ENCODE measurements around the gene COG2.

COG2 gene

DNA sequence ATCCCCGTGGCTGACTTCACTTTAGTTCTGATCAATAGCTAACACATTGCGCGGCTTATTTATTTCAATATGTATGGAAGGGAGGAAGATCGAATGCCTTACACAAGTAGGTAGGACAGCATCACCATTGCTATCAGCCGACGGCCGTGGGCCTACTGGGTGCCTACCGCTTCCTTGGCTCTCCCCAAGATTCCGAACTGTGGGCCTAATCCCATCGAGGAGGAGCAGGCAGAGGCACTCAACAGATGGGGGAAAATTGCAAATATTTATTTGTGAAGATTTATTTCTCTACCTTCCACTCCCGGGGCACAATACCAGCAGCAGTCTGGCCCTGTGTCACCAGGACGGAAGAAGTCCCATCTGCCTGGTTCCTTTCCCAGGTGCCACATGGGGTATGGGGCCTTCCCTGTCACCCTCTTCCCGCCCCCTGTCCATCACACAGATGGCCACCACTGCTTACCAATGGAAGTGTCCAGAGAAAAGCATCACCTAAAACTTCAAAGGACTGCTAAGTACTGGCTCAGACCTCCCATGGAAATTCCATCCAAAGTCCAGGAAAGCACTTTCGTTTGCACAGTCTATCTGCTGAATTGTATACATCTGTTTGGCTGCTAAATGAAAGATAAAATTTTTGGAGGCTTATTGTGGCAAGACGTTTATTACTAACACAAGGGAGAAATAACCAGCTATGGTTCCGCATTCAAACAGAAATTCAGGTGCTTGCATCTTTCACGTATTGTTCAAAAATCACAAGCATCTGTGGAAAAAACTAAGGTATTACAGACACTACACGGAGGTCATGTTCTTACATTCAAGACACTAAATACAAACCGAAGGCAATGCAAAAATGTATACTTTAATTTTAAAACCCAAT is 59.9 kb downstream of the COG2 start:
- DNase-seq (ENCODE audit: low read depth in 3 of 3): no peak

DNA sequence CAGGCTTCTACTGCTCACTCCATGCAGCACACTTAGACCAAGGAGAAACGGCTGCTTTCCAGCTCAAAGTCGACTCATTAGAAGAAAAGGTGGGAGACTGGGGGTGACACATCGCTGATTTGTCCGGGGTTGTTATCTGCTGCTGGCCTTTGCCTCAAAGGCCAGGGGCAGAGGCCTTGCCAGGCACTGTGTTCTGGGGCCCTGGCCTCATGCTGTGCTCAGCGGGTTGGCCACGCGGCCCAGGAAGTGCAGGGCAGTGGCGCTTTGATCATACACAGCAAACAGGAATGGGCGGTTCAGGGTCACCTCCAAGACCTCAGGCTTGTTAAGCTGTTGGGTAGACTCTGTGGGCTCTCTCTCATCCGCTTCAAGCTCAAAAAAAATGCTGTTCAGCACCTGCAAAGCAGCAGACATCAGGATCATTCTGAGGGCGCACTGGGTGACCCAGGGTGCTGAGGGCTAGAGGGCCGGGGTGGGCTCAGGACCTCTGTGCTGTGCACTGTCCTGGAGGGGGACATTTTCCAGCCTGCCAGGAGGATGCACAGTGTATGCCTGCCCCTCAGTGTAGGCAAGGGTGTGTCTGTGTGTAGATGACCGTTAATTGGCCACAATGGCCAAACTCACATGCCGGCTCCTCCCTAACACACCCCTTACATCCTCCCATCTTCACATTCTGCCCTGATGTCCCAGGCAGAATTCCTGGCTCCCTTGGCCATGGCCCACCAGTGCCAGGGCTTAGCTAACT is 60.8 kb downstream of the COG2 start:
- no peak for DNase-seq (ENCODE audit: low read depth in 3 of 3)

DNA sequence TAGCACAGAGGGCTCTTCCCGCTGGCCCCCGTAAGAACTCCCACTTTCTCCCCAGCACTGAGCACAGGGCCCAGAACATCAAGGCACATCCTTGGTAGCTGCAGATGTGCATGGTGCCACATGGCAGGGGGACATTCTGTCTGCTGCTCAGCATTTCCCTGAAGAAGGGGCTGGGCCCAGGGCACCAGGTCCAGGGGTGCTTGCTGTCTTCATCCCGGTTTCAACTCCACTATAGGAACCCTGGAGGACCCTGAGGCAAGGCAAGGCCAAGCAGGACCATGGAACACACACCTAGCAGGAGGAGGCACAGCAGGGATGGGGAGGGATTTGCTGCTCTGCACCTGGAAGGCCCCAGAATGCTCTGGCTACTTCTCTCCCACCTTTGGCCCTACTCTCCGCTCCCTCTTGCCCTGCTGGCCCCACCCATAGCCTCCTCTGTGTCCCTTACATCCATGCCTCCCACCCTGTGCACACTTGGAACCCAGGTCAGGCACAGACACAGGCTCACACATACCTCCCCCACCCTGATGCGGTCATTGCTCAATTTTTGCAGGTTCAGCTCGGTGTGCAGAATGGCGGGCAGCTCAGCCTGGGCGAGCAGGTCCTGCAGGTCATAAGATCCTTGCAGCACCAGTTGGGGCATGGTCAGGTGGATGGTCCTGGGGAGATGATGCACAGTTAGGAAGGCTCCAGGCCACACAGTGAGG is 61.6 kb downstream of the COG2 start:
- no peak for DNase-seq (ENCODE audit: low read depth in 3 of 3)

DNA sequence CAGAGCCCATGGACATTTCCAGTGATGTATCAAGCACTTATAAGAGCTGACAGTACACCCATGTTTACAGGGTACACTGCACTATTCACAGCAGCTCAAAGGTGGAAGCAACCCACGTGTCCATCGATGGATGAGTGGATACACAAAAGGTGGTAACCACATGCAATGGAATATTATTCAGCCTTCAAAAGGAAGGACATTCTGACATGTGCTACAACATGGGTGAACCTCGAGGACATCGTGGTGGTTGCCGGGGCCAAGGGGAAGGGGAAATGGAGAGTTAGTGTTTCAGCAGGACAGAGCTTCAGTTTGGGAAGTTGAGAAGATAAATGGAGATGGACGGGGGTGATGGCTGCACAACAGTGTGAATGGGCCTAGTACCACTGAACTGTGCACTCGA is 62.5 kb downstream of the COG2 start:
- DNase-seq (ENCODE audit: low read depth in 3 of 3): no peak

DNA sequence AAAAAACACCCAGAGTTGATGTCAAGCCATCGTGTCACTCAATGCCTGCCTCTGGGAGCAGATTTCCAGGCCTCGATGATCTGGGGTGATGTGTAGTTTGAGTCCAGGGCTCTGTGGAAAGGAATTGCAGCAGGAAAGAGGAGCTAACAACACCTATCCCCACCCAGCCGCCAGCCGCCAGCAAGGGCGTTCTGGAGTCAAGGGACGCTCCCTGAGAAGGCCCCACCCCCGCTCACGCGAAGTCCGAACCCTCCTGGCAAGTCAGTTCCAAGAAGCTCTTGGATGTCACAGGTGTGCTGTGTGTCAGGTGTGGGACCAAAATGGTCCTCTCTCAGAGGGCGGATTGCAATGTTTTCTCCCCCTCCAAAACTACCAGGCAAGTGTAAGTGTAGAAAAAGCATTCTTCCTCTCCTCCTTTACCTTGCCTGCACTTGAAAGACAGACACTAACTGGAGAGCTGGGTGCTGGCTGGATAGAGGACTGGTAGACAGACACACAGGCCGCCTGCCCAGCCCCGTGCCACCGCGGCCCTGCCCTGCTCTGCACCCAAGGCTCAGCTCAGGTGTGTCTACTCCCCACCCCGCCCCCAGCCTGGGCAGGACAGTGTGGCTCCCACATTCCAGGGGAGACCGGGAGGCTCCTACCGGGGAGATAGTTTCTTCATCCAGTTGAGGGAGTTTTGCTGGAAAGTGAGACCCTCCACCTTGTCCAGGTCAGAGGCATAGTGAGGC is 63.2 kb downstream of the COG2 start:
- DNase-seq (ENCODE audit: low read depth in 3 of 3): no peak

DNA sequence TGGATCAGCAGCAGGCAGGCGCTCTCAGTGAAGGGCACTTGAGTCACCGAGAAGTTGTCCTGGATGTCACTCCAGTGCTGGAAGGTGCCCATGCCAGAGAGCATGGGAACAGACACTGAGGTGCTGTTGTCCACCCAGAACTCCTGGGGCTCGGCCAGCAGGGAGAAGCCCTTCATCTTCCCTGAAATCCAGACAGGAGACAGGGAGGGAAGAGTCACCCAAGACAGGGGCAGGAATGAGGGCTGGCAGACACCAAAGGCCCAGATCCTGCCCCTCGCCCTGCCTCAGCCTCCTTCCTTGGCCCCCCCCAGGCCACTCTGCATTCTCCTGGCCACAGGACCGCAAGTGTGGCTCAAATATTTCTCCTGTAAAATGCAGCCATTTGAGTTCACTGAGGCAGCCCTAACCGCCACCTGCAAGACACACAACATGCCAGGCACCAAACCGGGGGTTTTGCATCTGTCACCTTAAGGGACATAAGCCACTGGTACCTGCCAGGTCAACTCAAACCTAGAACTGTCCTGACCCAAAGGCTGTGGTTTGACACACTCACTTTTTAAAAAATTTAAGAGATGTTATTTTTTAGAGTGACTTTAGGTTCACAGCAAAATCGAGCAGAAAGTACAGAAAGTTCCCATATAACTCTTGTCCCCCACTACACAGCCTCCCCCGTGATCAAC is 63.9 kb downstream of the COG2 start:
- no peak for DNase-seq (ENCODE audit: low read depth in 3 of 3)

DNA sequence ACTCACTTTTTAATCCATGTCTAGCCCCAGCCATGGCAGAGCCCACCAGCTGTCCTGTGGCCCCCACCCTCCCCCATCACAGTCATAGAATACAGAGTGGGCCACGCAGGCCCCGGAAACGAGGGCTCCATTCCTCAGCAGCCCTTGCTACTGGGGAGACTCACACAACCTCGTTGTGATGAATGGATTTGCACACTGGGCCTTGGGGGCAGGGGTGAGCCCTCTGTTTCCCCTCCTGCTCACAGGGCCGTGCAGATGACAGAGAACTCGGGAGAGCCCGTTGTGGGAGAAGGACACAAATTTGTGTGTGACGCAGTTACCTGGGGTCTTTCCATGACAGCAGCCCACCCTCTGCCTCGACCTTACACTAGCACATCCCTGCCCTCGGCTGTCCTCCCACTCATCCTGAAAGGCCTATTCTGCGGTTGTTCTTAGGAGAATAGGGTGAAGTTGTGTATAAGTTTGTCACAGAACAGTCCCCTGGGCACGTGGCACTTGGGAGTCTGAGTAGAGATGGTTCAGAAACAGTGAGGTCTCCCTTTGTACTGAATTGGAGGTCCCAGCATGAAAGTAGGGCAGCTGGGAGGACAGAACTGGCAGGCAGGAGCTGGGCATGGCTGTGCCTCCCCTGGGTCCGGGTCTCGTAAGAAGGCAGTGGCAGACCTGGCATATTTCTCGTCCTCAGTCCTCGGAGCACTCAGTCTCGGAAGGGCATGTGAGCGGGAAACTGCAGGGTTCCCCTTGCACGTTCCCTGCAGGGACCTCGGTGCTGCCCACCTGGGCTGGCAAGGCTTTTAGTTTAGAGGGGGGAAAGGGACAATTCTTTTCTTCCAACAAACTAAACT is 64.8 kb downstream of the COG2 start:
- no peak for DNase-seq (ENCODE audit: low read depth in 3 of 3)

DNA sequence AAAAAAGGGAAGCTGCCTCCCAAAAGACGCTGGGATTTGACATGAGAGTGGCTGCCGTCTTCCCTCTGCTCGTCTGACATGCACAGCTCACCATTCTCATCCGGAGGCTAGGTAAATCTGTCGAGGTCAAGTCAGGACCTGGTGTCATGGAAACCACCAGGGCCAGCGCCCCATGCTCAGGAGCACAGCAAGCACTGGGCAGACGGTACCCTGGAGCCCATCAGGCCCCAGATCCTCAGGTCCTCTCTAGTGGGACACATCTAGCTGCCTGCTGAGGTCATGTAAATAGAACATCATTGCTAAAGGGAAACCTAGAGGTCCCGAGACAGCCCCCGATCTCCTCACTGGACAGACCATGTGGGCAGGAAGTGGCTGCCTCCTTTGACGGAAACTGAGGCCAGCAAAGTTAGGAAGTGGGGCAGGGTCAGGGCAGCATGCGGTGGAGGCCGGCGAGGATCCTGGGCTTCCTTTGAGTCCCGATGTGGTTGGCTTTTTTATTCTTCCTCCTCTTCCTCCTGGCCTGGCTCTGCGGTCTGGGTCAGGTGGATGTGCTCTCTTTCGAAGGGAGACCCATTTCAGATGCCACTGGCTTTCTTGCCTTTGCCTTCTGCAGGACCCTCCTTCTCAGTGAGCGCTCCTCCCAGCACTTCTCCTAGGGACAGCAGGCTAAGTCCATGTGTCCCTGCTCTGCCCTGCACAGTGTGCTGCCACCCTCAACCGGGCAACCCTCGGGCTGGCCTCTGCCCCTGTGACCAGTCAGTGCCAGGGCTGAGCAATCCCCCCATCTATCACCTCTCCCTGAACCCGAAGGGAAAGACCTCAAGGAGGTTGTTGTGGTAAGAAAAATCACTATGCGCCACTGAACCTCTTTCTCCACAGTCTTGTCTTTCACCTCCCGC is 65.7 kb downstream of the COG2 start:
- no peak for DNase-seq (ENCODE audit: low read depth in 3 of 3)

DNA sequence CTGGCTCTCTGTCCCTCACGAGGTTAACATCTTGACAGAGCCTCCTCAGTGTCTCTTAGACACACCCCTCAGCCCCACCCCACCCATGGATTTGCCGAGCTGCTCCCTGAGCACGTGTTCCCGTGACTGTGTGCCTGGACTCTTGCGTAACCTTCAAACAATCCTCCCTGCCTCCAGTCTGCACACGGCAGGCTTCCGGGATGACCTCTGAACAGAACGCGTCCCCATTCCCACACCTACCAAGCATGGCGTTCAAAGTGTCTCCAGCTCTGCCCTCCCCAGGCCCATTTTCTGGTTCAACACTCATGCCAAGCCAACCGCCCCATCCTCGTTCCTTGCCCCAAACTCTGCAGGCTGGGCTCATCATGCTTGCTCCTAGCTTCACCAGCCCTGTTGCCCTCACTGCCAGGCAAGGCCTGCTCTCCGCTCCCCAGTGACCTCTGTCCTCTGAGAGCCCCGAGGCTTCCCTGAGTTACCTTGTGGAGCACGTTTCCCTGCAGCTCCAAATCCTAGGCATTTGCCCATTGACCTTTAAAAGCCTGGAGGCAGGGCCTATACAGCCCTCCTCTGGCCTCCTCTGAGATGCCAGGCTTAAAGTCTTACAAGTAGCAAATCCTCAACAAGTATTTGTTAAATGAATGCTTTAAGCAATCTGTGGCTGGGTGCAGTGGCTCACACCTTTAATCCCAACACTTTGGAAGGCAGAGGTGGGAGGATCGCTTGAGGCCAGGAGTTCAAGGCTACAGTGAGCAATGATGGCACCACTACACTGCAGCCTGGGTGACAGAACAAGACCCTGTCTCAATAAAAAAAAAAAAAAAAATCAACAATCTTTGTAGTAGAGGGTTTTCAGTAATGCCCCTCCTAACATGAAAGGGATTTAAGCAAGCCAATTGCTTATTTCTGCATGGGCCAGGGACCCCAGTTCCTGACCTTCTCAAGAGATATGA is 66.6 kb downstream of the COG2 start:
- no peak for DNase-seq (ENCODE audit: low read depth in 3 of 3)

DNA sequence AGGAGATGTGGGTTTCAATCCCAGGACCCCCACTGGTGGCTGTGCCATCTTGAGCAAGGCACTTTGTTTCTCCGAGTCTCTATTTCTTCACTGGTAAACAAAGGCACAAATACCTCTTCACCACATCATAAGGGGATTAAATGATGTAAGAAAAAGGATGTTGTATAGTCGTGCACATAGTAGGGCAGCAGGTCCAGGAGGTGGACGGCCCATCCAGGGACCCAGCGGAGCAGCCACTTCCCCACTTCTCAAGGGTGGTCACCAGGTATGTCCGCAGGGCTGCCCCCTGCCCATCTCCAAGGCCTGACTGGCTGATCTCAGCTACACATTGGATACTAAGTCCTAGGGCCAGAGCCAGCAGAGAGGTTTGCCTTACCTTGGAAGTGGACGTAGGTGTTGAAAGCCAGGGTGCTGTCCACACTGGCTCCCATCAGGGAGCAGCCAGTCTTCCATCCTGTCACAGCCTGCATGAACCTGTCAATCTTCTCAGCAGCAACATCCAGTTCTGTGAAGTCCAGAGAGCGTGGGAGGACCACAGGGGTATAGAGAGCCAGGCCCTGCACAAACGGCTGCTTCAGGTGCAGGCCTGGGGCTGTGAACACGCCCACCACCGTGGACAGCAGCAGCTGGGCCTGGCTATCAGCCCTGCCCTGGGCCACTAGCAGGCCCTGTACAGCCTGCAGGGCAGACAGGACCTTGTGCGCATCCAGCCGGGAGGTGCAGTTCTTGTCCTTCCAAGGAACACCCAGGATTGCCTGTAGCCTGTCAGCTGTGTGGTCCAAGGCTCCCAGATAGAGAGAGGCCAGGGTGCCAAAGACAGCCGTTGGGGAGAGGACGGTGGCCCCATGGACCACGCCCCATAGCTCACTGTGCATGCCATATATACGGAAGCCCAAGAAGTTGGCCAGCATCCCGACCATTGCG is 67.6 kb downstream of the COG2 start:
- DNase-seq (ENCODE audit: low read depth in 3 of 3): no peak

DNA sequence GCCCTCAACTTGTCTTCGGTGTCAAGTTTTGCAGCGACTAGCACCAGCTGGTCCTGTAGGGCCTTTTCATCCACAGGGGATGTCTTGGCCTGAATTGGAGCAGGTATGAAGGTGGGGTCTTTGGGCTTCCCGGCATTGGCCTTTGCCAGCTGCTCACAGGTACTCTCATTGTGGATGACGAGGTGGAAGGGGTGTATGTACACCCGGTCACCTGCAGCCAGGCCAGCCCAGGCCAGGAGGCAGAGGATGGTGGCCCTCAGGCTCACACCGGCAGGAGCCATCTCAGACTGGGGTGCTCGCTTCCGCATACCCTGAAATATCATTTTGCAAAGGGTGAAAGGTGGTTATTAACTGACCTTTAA is 68.2 kb downstream of the COG2 start:
- DNase-seq (ENCODE audit: low read depth in 3 of 3): no peak

DNA sequence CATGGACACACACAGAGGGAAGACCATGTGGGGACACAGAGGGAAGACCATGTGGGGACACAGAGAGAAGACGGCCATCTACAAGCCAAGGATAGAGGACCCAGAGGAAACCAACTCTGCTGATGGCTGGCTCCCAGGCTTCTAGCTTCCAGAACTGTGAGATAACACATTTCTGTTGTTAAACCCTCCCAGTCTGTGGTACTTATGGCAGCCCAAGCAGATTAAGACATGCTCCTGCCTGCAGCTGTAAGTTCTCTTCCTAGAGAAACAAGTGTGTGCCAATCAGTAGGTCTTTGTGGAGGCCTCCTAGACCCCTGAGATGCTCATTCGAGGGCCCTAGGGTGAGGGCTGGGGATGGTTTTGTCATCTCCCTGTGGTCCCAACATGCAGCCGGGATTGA is 69.0 kb downstream of the COG2 start:
- no peak for DNase-seq (ENCODE audit: low read depth in 3 of 3)

DNA sequence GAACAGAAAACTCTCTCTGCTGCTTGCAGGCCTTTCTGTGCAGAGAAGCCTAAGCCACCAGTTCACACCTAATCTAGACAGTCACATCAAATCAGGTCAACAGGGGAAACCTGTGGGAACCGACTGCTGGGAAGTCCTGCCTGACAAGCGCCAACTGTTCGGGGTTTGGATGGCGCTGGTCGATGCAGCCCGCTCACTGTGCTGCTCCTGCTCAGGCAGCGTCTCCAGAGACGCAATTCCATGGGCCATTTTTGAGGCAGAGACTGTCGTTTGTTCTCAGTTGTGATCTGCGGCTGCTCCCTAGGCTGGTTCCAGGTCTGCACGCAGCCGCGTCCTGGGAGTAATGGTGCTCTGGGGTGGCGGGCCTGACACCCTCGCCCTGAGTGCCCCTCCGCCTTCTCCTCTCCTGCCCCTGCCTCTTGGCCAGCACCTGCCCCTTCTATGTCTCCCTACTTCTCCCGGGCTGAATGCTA is 70.2 kb downstream of the COG2 start:
- DNase-seq (ENCODE audit: low read depth in 3 of 3): no peak

DNA sequence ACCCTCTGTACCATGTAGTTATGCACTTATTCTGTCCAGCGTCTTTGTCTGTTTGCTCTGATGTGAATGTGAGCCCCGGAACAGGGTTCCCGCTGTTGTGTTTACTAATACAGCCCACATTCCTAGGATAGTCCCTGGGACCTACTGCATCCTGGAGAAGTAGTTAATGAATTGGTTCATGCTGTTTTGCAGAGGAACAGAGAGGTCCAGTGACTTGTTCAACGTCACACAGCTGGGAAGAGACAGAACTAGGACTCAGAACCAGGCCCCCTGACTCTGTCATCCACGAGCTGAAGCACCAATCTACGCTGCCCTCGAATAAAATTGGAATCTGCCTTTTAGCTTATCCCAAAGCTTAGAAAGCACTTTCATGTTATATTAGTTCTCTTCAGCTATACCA is 70.9 kb downstream of the COG2 start:
- no peak for DNase-seq (ENCODE audit: low read depth in 3 of 3)

DNA sequence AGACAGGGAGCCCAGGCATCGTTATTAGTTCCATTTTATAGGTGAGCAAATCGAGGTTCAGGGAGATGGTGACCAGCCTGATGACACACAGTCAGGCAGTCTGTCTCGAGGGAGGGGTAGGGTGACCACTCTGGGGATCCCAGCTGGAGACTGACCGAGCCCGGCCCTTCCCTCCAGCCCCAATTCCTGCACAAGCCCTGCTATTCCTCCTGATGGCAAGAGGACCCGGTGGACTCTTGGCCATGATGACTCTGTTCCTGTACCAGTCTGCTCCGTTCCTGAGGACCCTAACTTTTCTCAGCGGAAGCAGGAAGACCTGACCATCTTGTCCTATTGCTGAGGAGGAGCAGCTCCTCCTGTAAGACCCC is 71.2 kb downstream of the COG2 start:
- no peak for DNase-seq (ENCODE audit: low read depth in 3 of 3)

DNA sequence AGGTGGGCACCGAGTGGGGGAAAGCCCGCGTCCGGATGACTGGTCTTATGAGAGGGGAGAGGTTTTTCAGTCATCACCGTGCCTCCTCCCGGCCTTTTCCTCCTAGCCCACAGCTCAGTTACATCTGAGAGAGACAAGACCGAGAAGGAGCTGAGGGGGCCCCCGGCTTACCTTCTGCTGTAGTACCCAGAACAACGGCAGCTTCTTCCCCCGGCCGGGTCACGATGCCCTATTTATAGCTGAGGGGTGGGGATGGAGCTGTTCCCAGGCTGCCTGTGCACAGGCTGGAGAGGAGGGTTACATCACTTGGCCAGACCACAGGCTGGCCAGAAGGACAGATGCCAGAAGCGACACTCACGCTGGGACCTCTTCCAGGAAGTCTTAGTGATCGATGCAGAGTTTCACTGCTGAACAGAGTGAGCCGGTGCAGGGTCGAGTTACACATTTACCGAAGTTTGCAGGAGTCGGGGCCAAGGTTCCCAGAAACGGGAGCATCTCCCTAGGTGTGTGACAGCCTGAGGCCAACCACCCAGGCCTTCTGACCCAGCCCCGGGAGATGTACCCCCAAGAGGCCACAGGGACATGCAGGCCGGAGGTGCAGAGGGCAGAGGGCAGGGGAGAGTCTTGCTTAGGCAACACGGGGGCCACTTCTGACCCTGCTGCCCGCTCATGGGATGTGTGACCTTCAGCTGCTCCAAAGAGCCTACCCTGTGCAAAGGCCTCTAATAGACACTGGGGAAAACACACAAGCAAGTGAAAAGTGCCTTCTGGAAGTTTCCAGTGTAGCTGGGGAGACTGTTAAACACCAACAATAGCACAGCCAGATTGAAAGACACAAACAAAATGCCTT is 71.9 kb downstream of the COG2 start, which contains the start of gene AGT:
Gene AGT, minus strand, starts transcription at position 208 of the 850 bp plus-strand sequence. CDS start 3,299 bp downstream, outside the sequence.
- DNase-seq (ENCODE audit: low read depth in 3 of 3): no peak

All from stimulated activated CD4-positive, alpha-beta T cell treated with anti-CD3 and anti-CD28 coated beads, TNF-alpha, amount 100 ng/mL, for 24 hours (primary cell).